KG1 (cell line): Measurements from ENCODE around the gene TENT4B.
"Not testable (repeated sequence)": the region's sequence is repeated elsewhere in the genome, so short reads cannot be mapped to it uniquely, and the experiment has no call there.

ENCODE experiments used
- DNase-seq: peaks from one replicate; lab custom pipeline; 2025; lab: John Stamatoyannopoulos, UW

Gene TENT4B

GRCh38 chr16:50152807-50153595 lies at the start of gene TENT4B:
TSS of gene TENT4B (plus strand) at chr16:50153306. CDS start at chr16:50153622, 316 bp downstream.
- DNase-seq = peak; percentile 55

GRCh38 chr16:50103764-50104163 lies 49.3 kb upstream of the TENT4B start:
- DNase-seq = no peak

- DNase-seq = no peak
Measured at GRCh38 chr16:50114357-50115129, 38.6 kb upstream of the TENT4B start.

- DNase-seq = no peak
Measured at GRCh38 chr16:50120711-50121110, 32.4 kb upstream of the TENT4B start.

- DNase-seq = no peak
Measured at GRCh38 chr16:50121278-50121677, 31.8 kb upstream of the TENT4B start.

- DNase-seq = no peak
Measured at GRCh38 chr16:50121721-50122445, 31.2 kb upstream of the TENT4B start.

GRCh38 chr16:50123417-50123816 lies 29.7 kb upstream of the TENT4B start:
- no peak for DNase-seq

GRCh38 chr16:50124769-50125168 lies 28.3 kb upstream of the TENT4B start:
- no peak for DNase-seq

GRCh38 chr16:50126183-50126582 lies 26.9 kb upstream of the TENT4B start:
- DNase-seq = no peak

- DNase-seq = not testable (repeated sequence)
Measured at GRCh38 chr16:50132571-50132970, 20.5 kb upstream of the TENT4B start.

- no peak for DNase-seq
Measured at GRCh38 chr16:50133214-50133613, 19.9 kb upstream of the TENT4B start.

GRCh38 chr16:50136399-50136798 lies 16.7 kb upstream of the TENT4B start:
- DNase-seq = no peak

- DNase-seq = no peak
Measured at GRCh38 chr16:50137268-50137667, 15.8 kb upstream of the TENT4B start.

GRCh38 chr16:50139580-50139979 lies 13.5 kb upstream of the TENT4B start:
- DNase-seq = no peak

- no peak for DNase-seq
Measured at GRCh38 chr16:50144211-50144610, 8.9 kb upstream of the TENT4B start.

GRCh38 chr16:50146479-50147435 lies 6.3 kb upstream of the TENT4B start:
- no peak for DNase-seq

- DNase-seq = no peak
Measured at GRCh38 chr16:50151322-50151721, 1.8 kb upstream of the TENT4B start.

- DNase-seq = no peak
Measured at GRCh38 chr16:50151756-50152155, 1.4 kb upstream of the TENT4B start.

- peak; percentile 55 for DNase-seq
Measured at GRCh38 chr16:50152351-50152806, 727 bp upstream of the TENT4B start.

GRCh38 chr16:50153596-50154419 lies 702 bp downstream of the TENT4B start:
- no peak for DNase-seq
